Transverse colon (tissue), 4 donors: ENCODE measurements around the gene MADD. TPM values are rescaled to one million over a fixed set of nuclear protein-coding genes. Genes with fewer than 3 reads are reported as not detected.

Experiments
- DNase-seq: peaks from one replicate; pipeline ENCODE4 v3.0.0-alpha.2; 2019
- H3K27ac ChIP-seq, 4 donors: fragments of 200-600 bp; sonication (generic); 2 replicates each; pipeline ENCODE4 v1.5.1; 2016 to 2018; ENCODE audit warnings: inconsistent platforms in 4 of 4
- H3K27me3 ChIP-seq: fragments of 200-600 bp; sonication (generic); 2 replicates; pipeline ENCODE4 v1.5.1; 2017; ENCODE audit warnings: inconsistent platforms
- H3K36me3 ChIP-seq, 4 donors: fragments of 200-600 bp; sonication (generic); 2 replicates each; pipeline ENCODE4 v1.5.1; 2017 to 2019; ENCODE audit warnings: inconsistent platforms in 4 of 4
- H3K4me1 ChIP-seq, 4 donors: fragments of 200-600 bp; sonication (generic); 2 replicates each; pipeline ENCODE4 v1.5.1; 2017 to 2020; ENCODE audit warnings: inconsistent platforms in 4 of 4
- H3K4me3 ChIP-seq, 4 donors: fragments of 200-600 bp; sonication (generic); 1 replicate in 1 of 4; 2 replicates in 3 of 4; pipeline versions ENCODE4 v1.5.1 to v1.6.1; 2017 to 2019; ENCODE audit warnings: inconsistent platforms in 4 of 4
- H3K9me3 ChIP-seq, 2 donors: fragments of 200-600 bp; sonication (generic); 2 replicates each; pipeline ENCODE4 v1.5.1; 2017 to 2019; ENCODE audit warnings: inconsistent platforms in 2 of 2
- CTCF ChIP-seq, 5 experiments: fragments of 200-600 bp in 3 of 5; fragments of 450-650 bp in 2 of 5; sonication (generic) in 3 of 5; IDR thresholded peaks; 1 replicate in 2 of 5; 2 replicates in 3 of 5; pipeline ENCODE4 v1.5.1; 2016 to 2017; ENCODE audit warnings: antibody characterized with exemption in 5 of 5, inconsistent platforms in 3 of 5, mild to moderate bottlenecking in 2 of 5, moderate library complexity in 1 of 5
- EP300 ChIP-seq: sonication (generic); formaldehyde crosslinking; IDR thresholded peaks from one replicate; pipeline ENCODE4 v1.6.1; 2017; ENCODE audit warnings: antibody characterized with exemption, low read depth
- POLR2A ChIP-seq: fragments of 450-650 bp; IDR thresholded peaks from one replicate; pipeline ENCODE4 v1.6.1; 2016; ENCODE audit warnings: antibody characterized with exemption, mild to moderate bottlenecking, moderate library complexity
- POLR2AphosphoS5 ChIP-seq, 3 donors: sonication (generic); formaldehyde crosslinking; IDR thresholded peaks; one replicate each; pipeline ENCODE4 v1.6.1; 2016; ENCODE audit warnings: antibody characterized with exemption in 3 of 3
- WGBS, 2 donors: methylation state at CpG; one replicate each; pipeline ENCODE4 v1.1.5; 2018; ENCODE audit warnings: low coverage in 1 of 2; 5-methylcytosine and 5-hydroxymethylcytosine counted together
- in situ Hi-C, 4 donors: fragments of 200-750 bp; cut with MboI; loops; one replicate each; pipeline versions ENCODE4 v1.15.0 to v1.15.1; 2017; ENCODE audit warnings: low sequenced_read_pairs in 3 of 4, low pct_ligation_motif_present in 1 of 4, low pct_unique_long_range_greater_than_20kb in 1 of 4
- intact Hi-C: fragments of 100-400 bp; cut with DNase I; formaldehyde crosslinking; loops from one replicate; pipeline ENCODE4 v1.15.1; 2023; ENCODE audit warnings: low total_unique reads
- total RNA-seq, 4 donors: library from RNA; depleted of rRNA; stranded (reverse); fragments of >200 nt; gene quantifications; one replicate each; pipeline ENCODE4 v1.1.0, GENCODE V29; 2016

The MADD gene
- total RNA-seq, 4 donors from 2014 or later = 64.3 to 285 (median 71.8) TPM

- no peaks in the 10 kb centered on the region for H3K4me1 ChIP-seq
- in situ Hi-C loops (no loop called here), intact Hi-C loops (loop anchor here (10.0 kb wide), 1 partner anchor 71 kb away; the partner anchor contains the start of gene MADD)
- H3K9me3 ChIP-seq = no peaks in the 10 kb centered on the region
- H3K27ac ChIP-seq = no peak overlapping the region
- WGBS, 2 donors = 83% methylated on average over 3 to 18 of the region's 18 CpGs
- no peaks in the 10 kb centered on the region for H3K36me3 ChIP-seq
- H3K27me3 ChIP-seq = no peaks in the 10 kb centered on the region
- TF ChIP-seq POLR2A (no peak), CTCF (IDR thresholded peaks at IDR 0.05) (no peak), EP300 (no peak), POLR2AphosphoS5 (IDR thresholded peaks at IDR 0.05) (no peak)
- H3K4me3 ChIP-seq = no peak overlapping the region
- no peak for DNase-seq
These were observed 76.1 kb downstream of the MADD start for GRCh38 chr11:47345890-47346563.

- DNase-seq = no peak
- in situ Hi-C loops (no loop called here), intact Hi-C loops (loop anchor here (10.0 kb wide), 1 partner anchor 72 kb away; the partner anchor contains the start of gene MADD)
- H3K27ac ChIP-seq = no peak overlapping the region
- 67% methylated on average over 5 of the region's 5 CpGs; no CpG with 5 or more reads in 1 of the 2 donors for WGBS, 2 donors
- H3K4me3 ChIP-seq = no peak overlapping the region
- no peaks in the 10 kb centered on the region for H3K36me3 ChIP-seq
- TF ChIP-seq POLR2AphosphoS5 (IDR thresholded peaks at IDR 0.05) = no peak
- no peak for TF ChIP-seq EP300
- TF ChIP-seq CTCF (IDR thresholded peaks at IDR 0.05) = no peak
- no peak for TF ChIP-seq POLR2A
- H3K27me3 ChIP-seq = no peaks in the 10 kb centered on the region
- H3K4me1 ChIP-seq = no peaks in the 10 kb centered on the region
- no peaks in the 10 kb centered on the region for H3K9me3 ChIP-seq
These were observed 77.2 kb downstream of the MADD start for GRCh38 chr11:47347137-47347536.

GRCh38 chr11:47348131-47348802 lies 78.3 kb downstream of the MADD start:
- 72% methylated on average over 24 of the region's 24 CpGs; no CpG with 5 or more reads in 1 of the 2 donors for WGBS, 2 donors
- Histone ChIP-seq H3K36me3 (no peaks in the 10 kb centered on the region), H3K27ac (no peak overlapping the region), H3K4me3 (no peak overlapping the region), H3K27me3 (no peaks in the 10 kb centered on the region), H3K9me3 (no peaks in the 10 kb centered on the region), H3K4me1 (no peaks in the 10 kb centered on the region)
- intact Hi-C loops = loop anchor here (10.0 kb wide), 1 partner anchor 73 kb away; the partner anchor contains the start of gene MADD
- no peak for TF ChIP-seq CTCF (IDR thresholded peaks at IDR 0.05)
- no peak for TF ChIP-seq POLR2AphosphoS5 (IDR thresholded peaks at IDR 0.05)
- no peak for TF ChIP-seq EP300
- TF ChIP-seq POLR2A = no peak
- DNase-seq = no peak
- in situ Hi-C loops = no loop called here

- no peaks in the 10 kb centered on the region for H3K36me3 ChIP-seq
- TF ChIP-seq EP300 = no peak
- TF ChIP-seq CTCF (IDR thresholded peaks at IDR 0.05) = no peak
- TF ChIP-seq POLR2AphosphoS5 (IDR thresholded peaks at IDR 0.05) = no peak
- TF ChIP-seq POLR2A = no peak
- DNase-seq = no peak
- H3K9me3 ChIP-seq = no peaks in the 10 kb centered on the region
- in situ Hi-C loops = no loop called here
- 65 to 84% methylated on average over 5 to 8 of the region's 8 CpGs for WGBS, 2 donors
- no peak overlapping the region for H3K4me3 ChIP-seq
- H3K27ac ChIP-seq = no peak overlapping the region
- H3K27me3 ChIP-seq = no peaks in the 10 kb centered on the region
- H3K4me1 ChIP-seq = no peaks in the 10 kb centered on the region
- intact Hi-C loops = loop anchor here (10.0 kb wide), 1 partner anchor 74 kb away; the partner anchor contains the start of gene MADD
These were observed 78.9 kb downstream of the MADD start for GRCh38 chr11:47348859-47349258.
